GM12865 (cell line): Measurements from ENCODE around the gene ARHGEF26.

Experiments
- DNase-seq: peaks from one replicate; pipeline ENCODE4 v3.0.0; 2010; ENCODE audit warnings: low read depth
- H3K4me3 ChIP-seq: 2 replicates; pipeline ENCODE4 v1.5.1; 2011; ENCODE audit warnings: mild to moderate bottlenecking, low read depth, low read length, control low read depth
- CTCF ChIP-seq: IDR thresholded peaks from 2 replicates; pipeline ENCODE4 v1.5.1; 2011; ENCODE audit warnings: low read length, control low read depth, low read depth, inconsistent platforms; ENCODE audit not compliant: insufficient read depth; ENCODE audit errors: missing control alignments

ARHGEF26 gene

DNA sequence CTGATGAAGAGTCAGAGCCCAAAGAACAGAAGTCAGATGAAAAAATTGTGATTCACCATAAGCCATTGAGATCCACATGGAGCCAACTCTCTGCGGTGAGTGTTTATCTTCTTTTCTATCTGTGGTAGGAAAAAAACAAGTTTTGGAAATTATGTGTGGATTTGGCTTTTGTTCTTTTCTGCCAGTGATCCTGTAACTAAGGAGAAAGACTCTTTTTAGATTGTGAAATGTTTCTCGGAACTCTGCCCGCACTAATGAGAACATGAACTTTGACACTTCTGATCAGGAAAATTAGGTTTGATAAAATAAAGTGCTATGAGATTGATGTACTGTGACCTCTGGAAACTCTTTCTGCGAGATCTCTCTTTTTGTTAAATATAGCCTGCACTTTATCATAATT lies 8.4 kb downstream of the ARHGEF26 start:
- no peak for TF ChIP-seq CTCF
- DNase-seq: no peak
- H3K4me3 ChIP-seq: no peak overlapping the region

DNA sequence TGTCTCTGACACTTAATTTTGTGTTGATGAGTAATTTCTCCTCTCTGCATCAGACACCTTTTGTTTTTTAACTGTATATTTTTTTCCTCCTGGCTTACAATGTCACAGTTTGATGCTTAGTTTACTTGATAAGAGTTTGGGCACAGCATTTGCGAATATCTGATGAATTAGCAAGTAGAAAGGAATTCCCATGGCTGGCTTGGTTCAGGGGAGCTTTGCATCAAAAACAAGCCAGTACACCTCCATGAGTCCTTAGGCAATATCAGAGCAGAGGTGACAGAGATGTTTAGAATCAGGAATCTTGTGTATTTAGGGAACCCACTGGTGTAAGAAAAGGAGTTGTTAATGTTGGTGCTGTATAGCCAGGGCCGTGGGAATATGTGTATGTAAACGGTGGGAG lies 9.3 kb downstream of the ARHGEF26 start:
- DNase-seq: no peak
- H3K4me3 ChIP-seq: no peak overlapping the region
- no peak for TF ChIP-seq CTCF

DNA sequence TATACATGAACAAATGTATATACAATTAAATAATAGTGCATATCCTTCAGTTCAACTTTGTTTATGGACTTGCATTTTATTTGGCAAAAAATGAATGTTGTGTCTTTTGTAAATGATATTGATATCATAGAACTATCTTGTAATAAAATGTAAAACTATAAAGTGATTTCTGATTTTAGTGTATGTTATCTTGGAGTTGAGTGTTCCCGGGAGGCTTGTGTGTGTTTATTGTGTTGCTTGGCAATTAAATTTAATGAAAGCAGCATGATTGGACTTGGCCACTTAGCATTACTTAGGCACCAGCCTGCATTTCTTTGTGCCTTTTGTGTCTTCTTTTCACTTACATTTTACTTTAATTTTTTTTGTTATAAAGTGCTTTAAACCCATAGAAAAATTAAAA lies 10.6 kb downstream of the ARHGEF26 start:
- H3K4me3 ChIP-seq: no peak overlapping the region
- no peak for DNase-seq
- TF ChIP-seq CTCF: no peak

GRCh38 chr3:154132777-154133375 lies 11.7 kb downstream of the ARHGEF26 start:
- TF ChIP-seq CTCF: no peak
- H3K4me3 ChIP-seq: peak overlapping the region; percentile 8; the same call in 1 of the 2 replicates
- no peak for DNase-seq

DNA sequence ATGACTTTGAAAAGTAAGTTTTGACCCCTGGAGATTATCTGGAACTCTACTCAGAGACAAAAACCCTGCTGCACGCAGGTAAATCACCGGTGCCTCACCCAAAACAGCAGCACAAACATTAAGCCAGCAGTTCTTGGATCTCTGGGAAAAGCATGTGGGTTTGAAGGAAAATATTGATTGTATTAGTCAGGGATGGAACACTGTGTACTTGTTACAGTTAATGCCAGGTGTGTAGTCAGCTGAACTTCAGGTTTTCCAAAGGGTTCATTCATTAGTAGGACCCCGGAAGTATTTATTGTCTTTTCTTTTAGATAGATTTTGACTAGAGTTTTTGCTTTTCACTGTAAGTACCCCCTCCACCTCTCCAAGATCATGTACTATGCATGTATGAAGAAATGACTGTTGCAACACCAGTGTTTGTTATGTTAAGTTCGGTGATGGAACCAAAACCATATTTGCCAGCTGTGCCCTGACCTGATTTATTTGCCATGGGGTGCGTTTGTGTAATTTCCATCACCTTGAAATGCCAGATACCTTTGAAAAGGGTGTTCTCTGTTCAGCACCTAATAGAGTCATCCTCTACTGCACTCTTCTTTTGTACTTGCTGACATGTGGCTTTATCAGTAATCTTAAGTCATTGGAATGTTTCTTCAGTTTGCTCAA lies 14.5 kb downstream of the ARHGEF26 start:
- TF ChIP-seq CTCF: no peak
- no peak overlapping the region for H3K4me3 ChIP-seq
- DNase-seq: no peak

DNA sequence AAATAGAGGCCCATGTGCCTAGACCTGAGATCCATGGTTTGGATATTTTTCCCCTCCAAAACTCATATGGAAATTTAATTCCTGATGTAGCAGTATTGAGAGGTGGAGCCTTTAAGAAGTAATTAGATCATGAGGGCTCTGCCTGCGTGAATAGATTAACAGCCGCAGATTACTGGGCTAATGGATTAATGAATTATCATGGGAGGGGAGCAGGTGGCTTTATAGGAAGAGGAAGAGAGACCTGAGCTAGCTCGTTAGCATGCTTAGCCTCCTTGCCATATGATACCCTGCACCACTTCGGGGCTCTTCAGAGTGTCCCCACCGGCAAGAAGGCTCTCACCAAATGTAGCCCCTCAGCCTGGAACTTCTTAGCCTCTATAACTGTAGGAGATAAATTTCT lies 15.8 kb downstream of the ARHGEF26 start:
- DNase-seq: no peak
- H3K4me3 ChIP-seq: no peak overlapping the region
- TF ChIP-seq CTCF: no peak

GRCh38 chr3:154139996-154140436 lies 18.8 kb downstream of the ARHGEF26 start:
- no peak overlapping the region for H3K4me3 ChIP-seq
- no peak for DNase-seq
- no peak for TF ChIP-seq CTCF
